Measurements from ENCODE around the gene ESYT2. TPM values are rescaled to one million over a fixed set of nuclear protein-coding genes. Genes with fewer than 3 reads are reported as not detected.

ESYT2 gene
- total RNA-seq, 1 experiment from 2014 or later = 66.6 TPM

DNA sequence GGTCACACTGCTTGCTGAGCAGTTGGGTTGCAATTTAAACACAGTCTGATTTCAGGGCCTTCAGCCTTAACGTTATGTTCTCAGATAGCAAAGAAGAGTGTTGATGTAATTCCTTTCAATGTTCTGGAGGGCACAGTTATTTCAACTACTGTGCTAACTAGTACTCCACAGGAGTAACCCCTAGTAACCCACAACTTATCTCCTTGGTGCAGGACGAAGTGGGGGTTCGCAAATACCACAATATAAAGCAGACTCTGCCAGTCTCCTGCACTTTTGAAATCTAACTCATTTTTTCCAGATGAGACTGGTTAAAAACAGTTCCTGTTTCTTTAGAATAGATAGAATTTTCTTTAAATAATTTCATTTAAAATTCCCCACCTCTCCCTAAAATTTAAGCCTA, 77.6 kb downstream of the ESYT2 start:
- no peaks in the 10 kb centered on the region for H3K9me3 Mint-ChIP-seq (ENCODE audit: low read depth, unreplicated experiment)
- intact Hi-C loops (cut with micrococcal nuclease; ENCODE audit: unreplicated experiment) = no loop called here
- no peak overlapping the region for H3K27ac Mint-ChIP-seq (ENCODE audit: unreplicated experiment)
- TF ChIP-seq, protein P1, sequence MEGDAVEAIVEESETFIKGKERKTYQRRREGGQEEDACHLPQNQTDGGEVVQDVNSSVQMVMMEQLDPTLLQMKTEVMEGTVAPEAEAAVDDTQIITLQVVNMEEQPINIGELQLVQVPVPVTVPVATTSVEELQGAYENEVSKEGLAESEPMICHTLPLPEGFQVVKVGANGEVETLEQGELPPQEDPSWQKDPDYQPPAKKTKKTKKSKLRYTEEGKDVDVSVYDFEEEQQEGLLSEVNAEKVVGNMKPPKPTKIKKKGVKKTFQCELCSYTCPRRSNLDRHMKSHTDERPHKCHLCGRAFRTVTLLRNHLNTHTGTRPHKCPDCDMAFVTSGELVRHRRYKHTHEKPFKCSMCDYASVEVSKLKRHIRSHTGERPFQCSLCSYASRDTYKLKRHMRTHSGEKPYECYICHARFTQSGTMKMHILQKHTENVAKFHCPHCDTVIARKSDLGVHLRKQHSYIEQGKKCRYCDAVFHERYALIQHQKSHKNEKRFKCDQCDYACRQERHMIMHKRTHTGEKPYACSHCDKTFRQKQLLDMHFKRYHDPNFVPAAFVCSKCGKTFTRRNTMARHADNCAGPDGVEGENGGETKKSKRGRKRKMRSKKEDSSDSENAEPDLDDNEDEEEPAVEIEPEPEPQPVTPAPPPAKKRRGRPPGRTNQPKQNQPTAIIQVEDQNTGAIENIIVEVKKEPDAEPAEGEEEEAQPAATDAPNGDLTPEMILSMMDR (IDR thresholded peaks at IDR 0.05; ENCODE audit: unreplicated experiment) = no peak
- CTCF ChIA-PET = no interaction called here
- H3K27me3 Mint-ChIP-seq (ENCODE audit: unreplicated experiment) = no peaks in the 10 kb centered on the region
- peaks cover 6% of the 10 kb centered on the region for H3K36me3 Mint-ChIP-seq (ENCODE audit: insufficient read depth, unreplicated experiment)
- no peak overlapping the region for H3K4me3 Mint-ChIP-seq (ENCODE audit: low read depth, unreplicated experiment)
- no TSS peak for BruUV-seq (replicated peaks)
- H3K4me1 Mint-ChIP-seq (ENCODE audit: low read depth, unreplicated experiment) = no peaks in the 10 kb centered on the region
- no peak for DNase-seq

DNA sequence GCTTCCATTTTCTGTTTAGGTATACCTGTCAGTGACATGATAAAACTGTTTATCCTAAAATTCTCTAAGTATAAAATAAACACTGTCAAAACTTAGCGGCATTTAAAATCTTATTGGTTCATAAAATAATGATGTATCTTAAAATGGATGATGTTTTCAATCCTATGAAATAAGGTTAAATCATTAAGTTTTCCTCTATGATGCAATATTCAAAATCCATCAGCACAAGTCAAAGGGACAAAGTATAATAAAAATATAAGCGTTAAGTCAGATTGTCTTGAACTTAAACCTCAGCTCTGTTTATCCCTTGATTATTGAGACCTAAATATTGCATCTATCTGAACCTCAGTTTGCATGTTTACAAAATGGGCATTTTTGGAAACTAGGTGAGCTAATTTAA, 78.1 kb downstream of the ESYT2 start:
- no peaks in the 10 kb centered on the region for H3K9me3 Mint-ChIP-seq (ENCODE audit: low read depth, unreplicated experiment)
- intact Hi-C loops (cut with micrococcal nuclease; ENCODE audit: unreplicated experiment) = no loop called here
- H3K36me3 Mint-ChIP-seq (ENCODE audit: insufficient read depth, unreplicated experiment) = peaks cover 7% of the 10 kb centered on the region
- no peaks in the 10 kb centered on the region for H3K27me3 Mint-ChIP-seq (ENCODE audit: unreplicated experiment)
- no peak overlapping the region for H3K27ac Mint-ChIP-seq (ENCODE audit: unreplicated experiment)
- no peaks in the 10 kb centered on the region for H3K4me1 Mint-ChIP-seq (ENCODE audit: low read depth, unreplicated experiment)
- BruUV-seq (replicated peaks) = no TSS peak
- TF ChIP-seq, protein P1 (IDR thresholded peaks at IDR 0.05; ENCODE audit: unreplicated experiment) = no peak
- H3K4me3 Mint-ChIP-seq (ENCODE audit: low read depth, unreplicated experiment) = no peak overlapping the region
- CTCF ChIA-PET = no interaction called here
- DNase-seq = no peak

DNA sequence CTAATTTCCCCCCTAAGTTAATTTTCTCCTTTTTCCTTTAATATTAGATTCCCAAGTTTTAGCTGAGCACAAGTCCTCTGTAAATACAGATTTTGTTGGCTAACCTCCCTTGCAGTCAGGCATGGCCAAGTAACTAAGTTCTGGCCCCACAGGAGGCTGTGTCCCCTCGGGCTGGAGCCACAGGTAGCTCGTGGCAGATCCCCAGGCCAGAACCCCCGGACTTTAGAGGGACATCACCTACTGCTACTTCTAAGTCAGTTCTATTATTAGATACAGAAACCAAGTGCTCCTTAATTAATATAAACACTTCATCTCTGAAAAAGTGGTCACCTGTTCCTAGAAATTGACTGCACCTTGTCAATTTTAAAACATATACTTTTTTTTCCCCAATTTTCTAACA, 78.6 kb downstream of the ESYT2 start:
- TF ChIP-seq, protein P1 (IDR thresholded peaks at IDR 0.05; ENCODE audit: unreplicated experiment) = no peak
- Mint-ChIP-seq H3K27me3 (ENCODE audit: unreplicated experiment) (no peaks in the 10 kb centered on the region), H3K36me3 (ENCODE audit: insufficient read depth, unreplicated experiment) (peaks cover 7% of the 10 kb centered on the region), H3K4me1 (ENCODE audit: low read depth, unreplicated experiment) (no peaks in the 10 kb centered on the region), H3K9me3 (ENCODE audit: low read depth, unreplicated experiment) (no peaks in the 10 kb centered on the region), H3K27ac (ENCODE audit: unreplicated experiment) (no peak overlapping the region), H3K4me3 (ENCODE audit: low read depth, unreplicated experiment) (no peak overlapping the region)
- no peak for DNase-seq
- BruUV-seq (replicated peaks) = no TSS peak
- intact Hi-C loops (cut with micrococcal nuclease; ENCODE audit: unreplicated experiment) = no loop called here
- CTCF ChIA-PET = no interaction called here

DNA sequence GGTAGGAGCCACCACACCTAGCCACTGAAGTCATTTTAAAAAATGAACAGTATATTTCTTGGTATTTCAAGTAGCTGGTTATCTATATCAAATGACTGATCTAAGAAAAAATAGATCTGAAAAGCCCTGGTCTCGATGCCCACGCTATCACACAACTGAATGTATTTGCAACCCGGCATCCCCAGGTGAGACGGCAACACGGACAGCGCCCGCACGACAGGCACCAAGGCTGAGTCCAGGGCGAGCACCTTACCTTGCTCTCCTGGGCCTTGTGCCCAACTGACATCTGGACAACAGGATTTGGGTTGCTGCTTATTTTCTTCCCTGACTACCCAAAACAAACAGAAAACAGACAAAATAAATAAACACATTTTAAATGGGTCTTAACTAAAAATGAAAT, 79.9 kb downstream of the ESYT2 start:
- CTCF ChIA-PET = no interaction called here
- no peak for DNase-seq
- intact Hi-C loops (cut with micrococcal nuclease; ENCODE audit: unreplicated experiment) = no loop called here
- no peaks in the 10 kb centered on the region for H3K27me3 Mint-ChIP-seq (ENCODE audit: unreplicated experiment)
- no peak overlapping the region for H3K4me3 Mint-ChIP-seq (ENCODE audit: low read depth, unreplicated experiment)
- H3K36me3 Mint-ChIP-seq (ENCODE audit: insufficient read depth, unreplicated experiment) = peaks cover 7% of the 10 kb centered on the region
- no peaks in the 10 kb centered on the region for H3K9me3 Mint-ChIP-seq (ENCODE audit: low read depth, unreplicated experiment)
- no TSS peak for BruUV-seq (replicated peaks)
- TF ChIP-seq, protein P1 (IDR thresholded peaks at IDR 0.05; ENCODE audit: unreplicated experiment) = no peak
- no peak overlapping the region for H3K27ac Mint-ChIP-seq (ENCODE audit: unreplicated experiment)
- no peaks in the 10 kb centered on the region for H3K4me1 Mint-ChIP-seq (ENCODE audit: low read depth, unreplicated experiment)

DNA sequence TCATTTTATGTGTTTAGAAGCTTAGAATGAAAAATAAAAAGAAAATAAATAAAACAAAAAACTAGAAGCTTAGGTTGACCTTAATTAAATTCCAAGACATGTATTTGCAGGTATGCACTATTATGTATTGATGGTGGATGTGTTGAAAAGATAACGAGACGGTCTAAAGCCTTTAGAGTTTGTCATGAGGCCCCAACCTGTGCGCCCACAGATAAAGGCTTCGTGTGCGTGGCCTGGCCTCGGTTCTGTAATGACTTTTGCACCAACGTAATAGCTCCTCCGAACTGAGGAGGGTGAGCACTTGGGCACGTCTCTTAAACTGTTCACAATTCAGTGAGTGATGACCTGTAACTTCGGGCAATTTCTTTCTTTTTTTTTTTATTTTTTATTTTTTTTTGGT, 81.0 kb downstream of the ESYT2 start:
- no peaks in the 10 kb centered on the region for H3K9me3 Mint-ChIP-seq (ENCODE audit: low read depth, unreplicated experiment)
- intact Hi-C loops (cut with micrococcal nuclease; ENCODE audit: unreplicated experiment) = no loop called here
- H3K27ac Mint-ChIP-seq (ENCODE audit: unreplicated experiment) = no peak overlapping the region
- H3K27me3 Mint-ChIP-seq (ENCODE audit: unreplicated experiment) = no peaks in the 10 kb centered on the region
- CTCF ChIA-PET = no interaction called here
- no TSS peak for BruUV-seq (replicated peaks)
- TF ChIP-seq, protein P1 (IDR thresholded peaks at IDR 0.05; ENCODE audit: unreplicated experiment) = no peak
- DNase-seq = no peak
- peaks cover 11% of the 10 kb centered on the region for H3K36me3 Mint-ChIP-seq (ENCODE audit: insufficient read depth, unreplicated experiment)
- H3K4me1 Mint-ChIP-seq (ENCODE audit: low read depth, unreplicated experiment) = no peaks in the 10 kb centered on the region
- H3K4me3 Mint-ChIP-seq (ENCODE audit: low read depth, unreplicated experiment) = no peak overlapping the region
